HG03571 (cell line): ENCODE measurements around the gene UVSSA.
"Not testable (repeated sequence)": the region's sequence is repeated elsewhere in the genome, so short reads cannot be mapped to it uniquely, and the experiment has no call there.

Source experiments
- ATAC-seq: cut with Tn5 transposase; IDR thresholded peaks from one replicate; pipeline ENCODE4 v1.9.1; 2021; ENCODE audit not compliant: unreplicated experiment

UVSSA gene

GRCh38 chr4:1316537-1317168, 30.4 kb upstream of the UVSSA start:
- no peak for ATAC-seq

- ATAC-seq, result no peak
These were observed 29.6 kb upstream of the UVSSA start for GRCh38 chr4:1317177-1318045.

- no peak for ATAC-seq
These were observed 29.0 kb upstream of the UVSSA start for GRCh38 chr4:1318046-1318375.

GRCh38 chr4:1318488-1319213, 28.4 kb upstream of the UVSSA start:
- no peak for ATAC-seq

- no peak for ATAC-seq
These were observed 25.5 kb upstream of the UVSSA start for GRCh38 chr4:1321486-1321885.

GRCh38 chr4:1321946-1322650, 24.9 kb upstream of the UVSSA start:
- no peak for ATAC-seq

GRCh38 chr4:1323280-1323634, 23.8 kb upstream of the UVSSA start:
- no peak for ATAC-seq

GRCh38 chr4:1323635-1324442, 23.2 kb upstream of the UVSSA start:
- ATAC-seq, result no peak

GRCh38 chr4:1324443-1325175, 22.4 kb upstream of the UVSSA start:
- ATAC-seq, result not testable (repeated sequence)

- no peak for ATAC-seq
These were observed 21.9 kb upstream of the UVSSA start for GRCh38 chr4:1325176-1325480.

- no peak for ATAC-seq
These were observed 21.1 kb upstream of the UVSSA start for GRCh38 chr4:1325681-1326635.

- no peak for ATAC-seq
These were observed 20.1 kb upstream of the UVSSA start for GRCh38 chr4:1326751-1327525.

GRCh38 chr4:1327526-1328266, 19.3 kb upstream of the UVSSA start:
- no peak for ATAC-seq

- ATAC-seq, result no peak
These were observed 18.5 kb upstream of the UVSSA start for GRCh38 chr4:1328267-1329155.

- ATAC-seq, result no peak
These were observed 17.3 kb upstream of the UVSSA start for GRCh38 chr4:1329408-1330371.
